Retinal pigment epithelial cell (primary cell): ENCODE results near the gene ARMH3.

Experiments
- DNase-seq: peaks from one replicate; pipeline ENCODE4 v3.0.0-alpha.2; 2010; ENCODE audit warnings: low read depth
- H3K4me3 ChIP-seq: 2 replicates; pipeline ENCODE4 v1.5.1; 2011; ENCODE audit warnings: mild to moderate bottlenecking, low read length, control low read depth, moderate library complexity
- TF ChIP-seq, protein P1 (sequence below): conservative IDR thresholded peaks from 2 replicates; pipeline ENCODE4 v1.5.1; 2011; ENCODE audit warnings: low read depth, low read length, control low read depth, inconsistent platforms

Gene ARMH3

GRCh38 chr10:101879456-101880231, 176.3 kb downstream of the ARMH3 start:
- DNase-seq, result no peak

GRCh38 chr10:101878869-101879268, 177.1 kb downstream of the ARMH3 start:
- H3K4me3 ChIP-seq, result no peak overlapping the region
- TF ChIP-seq, protein P1, sequence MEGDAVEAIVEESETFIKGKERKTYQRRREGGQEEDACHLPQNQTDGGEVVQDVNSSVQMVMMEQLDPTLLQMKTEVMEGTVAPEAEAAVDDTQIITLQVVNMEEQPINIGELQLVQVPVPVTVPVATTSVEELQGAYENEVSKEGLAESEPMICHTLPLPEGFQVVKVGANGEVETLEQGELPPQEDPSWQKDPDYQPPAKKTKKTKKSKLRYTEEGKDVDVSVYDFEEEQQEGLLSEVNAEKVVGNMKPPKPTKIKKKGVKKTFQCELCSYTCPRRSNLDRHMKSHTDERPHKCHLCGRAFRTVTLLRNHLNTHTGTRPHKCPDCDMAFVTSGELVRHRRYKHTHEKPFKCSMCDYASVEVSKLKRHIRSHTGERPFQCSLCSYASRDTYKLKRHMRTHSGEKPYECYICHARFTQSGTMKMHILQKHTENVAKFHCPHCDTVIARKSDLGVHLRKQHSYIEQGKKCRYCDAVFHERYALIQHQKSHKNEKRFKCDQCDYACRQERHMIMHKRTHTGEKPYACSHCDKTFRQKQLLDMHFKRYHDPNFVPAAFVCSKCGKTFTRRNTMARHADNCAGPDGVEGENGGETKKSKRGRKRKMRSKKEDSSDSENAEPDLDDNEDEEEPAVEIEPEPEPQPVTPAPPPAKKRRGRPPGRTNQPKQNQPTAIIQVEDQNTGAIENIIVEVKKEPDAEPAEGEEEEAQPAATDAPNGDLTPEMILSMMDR, result no peak
- DNase-seq, result no peak

More at GRCh38 chr10:101879456-101880231, 176.3 kb downstream of the ARMH3 start:
- TF ChIP-seq, protein P1, result no peak
- H3K4me3 ChIP-seq, result no peak overlapping the region

- no peak overlapping the region for H3K4me3 ChIP-seq
- TF ChIP-seq, protein P1, result no peak
- DNase-seq, result no peak
Measured at GRCh38 chr10:101875068-101875688, 180.8 kb downstream of the ARMH3 start.

GRCh38 chr10:101874252-101874651, 181.7 kb downstream of the ARMH3 start:
- TF ChIP-seq, protein P1, result no peak
- no peak overlapping the region for H3K4me3 ChIP-seq
- no peak for DNase-seq

DNA sequence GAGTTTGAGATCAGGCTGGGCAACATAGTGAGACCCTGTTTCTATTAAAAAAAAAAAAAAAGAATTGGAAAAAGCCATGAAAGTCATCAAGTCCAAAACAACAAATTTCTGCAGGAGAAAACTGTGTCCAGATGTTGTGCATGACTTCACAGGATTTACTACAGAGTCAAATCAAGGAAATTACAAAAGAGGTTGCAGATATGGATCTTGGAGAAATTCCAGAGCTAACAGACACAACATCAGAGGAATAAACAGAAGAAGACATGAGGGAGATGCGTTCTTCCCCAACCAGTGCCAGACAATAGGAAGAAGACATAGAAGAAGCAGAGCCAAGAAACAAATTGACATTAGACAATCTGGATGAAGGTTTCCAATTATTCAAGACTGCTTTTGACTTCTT, 188.0 kb downstream of the ARMH3 start:
- DNase-seq, result no peak

DNA sequence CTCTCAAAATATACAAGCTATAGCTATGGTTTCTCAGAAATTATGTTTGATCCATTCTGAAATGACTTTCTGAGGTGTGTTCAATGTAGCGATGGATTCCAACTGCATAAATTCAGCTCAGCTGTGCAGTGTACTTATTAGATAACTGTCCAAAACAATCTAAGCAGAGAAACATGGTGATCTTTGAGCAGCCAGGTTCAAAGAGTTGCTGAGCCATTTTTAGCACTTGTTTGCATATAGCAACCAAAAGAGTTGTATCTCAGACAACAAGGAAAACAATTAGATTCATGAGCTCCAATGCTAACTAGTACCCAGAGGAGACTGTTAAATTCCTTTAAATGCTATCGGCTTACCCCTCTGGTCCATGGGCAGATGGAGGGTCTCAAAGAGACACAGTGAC, 196.4 kb downstream of the ARMH3 start:
- no peak overlapping the region for H3K4me3 ChIP-seq
- TF ChIP-seq, protein P1, result no peak
- DNase-seq, result no peak

More for the DNA sequence above, 188.0 kb downstream of the ARMH3 start:
- TF ChIP-seq, protein P1, result no peak
- H3K4me3 ChIP-seq, result no peak overlapping the region
